ENCODE measurements around the gene DAB2IP.
"Not testable (repeated sequence)": the region's sequence is repeated elsewhere in the genome, so short reads cannot be mapped to it uniquely, and the experiment has no call there.

DAB2IP gene

GRCh38 chr9:121731919-121732318, 80.5 kb downstream of the DAB2IP start:
- peak; percentile 31 for DNase-seq

DNA sequence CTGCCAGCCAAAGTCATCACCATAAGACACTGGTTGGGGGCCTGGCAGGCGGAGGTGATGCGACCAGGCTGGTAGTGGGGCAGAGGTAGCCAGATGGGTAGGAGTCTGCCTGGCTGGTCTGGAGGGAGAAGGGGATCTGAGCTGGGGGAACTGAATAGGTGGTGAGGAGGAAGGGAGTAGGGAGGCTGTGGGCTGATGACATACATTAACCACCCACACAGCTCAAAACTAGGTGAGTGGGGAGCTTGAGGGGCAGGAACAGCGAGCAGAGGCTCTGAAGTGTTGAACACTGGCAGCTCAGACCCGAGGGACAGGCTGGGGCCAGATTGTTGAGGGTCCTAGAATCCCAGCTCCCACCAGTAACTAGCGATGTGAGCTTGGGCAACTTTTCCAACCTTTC, 81.0 kb downstream of the DAB2IP start:
- DNase-seq, result no peak

DNA sequence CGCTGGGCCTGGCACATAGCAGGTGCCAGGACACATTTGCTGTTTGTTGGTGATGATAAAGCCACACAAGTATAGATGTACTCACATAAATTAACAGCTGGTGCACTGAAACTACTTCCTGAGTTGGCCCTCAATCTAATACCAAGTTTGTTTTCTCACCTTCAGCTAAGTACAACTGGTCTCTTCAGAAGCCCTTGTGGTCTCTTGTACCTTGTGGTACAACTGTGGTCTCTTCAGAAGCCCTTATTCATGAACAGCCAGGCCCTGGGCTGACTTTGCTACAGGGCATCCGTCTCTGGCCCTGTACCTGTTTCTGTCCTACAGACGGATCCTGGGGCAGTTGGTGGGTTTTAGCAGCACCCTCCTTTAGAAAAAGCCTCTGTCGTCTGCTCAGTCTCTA, 81.5 kb downstream of the DAB2IP start:
- DNase-seq, result no peak

DNA sequence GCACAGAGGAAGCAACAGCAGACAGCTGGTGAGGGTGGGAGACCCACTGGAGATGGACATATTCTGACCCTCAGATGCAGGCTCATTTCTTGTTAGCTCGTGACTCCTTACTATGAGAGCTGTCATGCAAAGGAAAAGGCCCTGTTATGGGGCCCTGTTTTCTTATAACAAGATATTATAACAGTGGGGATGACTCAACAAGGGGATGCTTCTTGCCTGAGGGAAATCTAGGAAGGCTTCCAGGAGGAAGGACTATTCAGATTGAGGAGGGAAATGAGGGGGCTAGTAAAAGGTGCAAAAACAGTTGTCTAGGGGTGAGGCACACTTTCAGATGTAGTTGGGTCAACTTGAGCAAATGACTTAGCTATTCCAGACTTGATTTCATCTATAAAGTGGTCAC, 83.0 kb downstream of the DAB2IP start:
- DNase-seq, result no peak

DNA sequence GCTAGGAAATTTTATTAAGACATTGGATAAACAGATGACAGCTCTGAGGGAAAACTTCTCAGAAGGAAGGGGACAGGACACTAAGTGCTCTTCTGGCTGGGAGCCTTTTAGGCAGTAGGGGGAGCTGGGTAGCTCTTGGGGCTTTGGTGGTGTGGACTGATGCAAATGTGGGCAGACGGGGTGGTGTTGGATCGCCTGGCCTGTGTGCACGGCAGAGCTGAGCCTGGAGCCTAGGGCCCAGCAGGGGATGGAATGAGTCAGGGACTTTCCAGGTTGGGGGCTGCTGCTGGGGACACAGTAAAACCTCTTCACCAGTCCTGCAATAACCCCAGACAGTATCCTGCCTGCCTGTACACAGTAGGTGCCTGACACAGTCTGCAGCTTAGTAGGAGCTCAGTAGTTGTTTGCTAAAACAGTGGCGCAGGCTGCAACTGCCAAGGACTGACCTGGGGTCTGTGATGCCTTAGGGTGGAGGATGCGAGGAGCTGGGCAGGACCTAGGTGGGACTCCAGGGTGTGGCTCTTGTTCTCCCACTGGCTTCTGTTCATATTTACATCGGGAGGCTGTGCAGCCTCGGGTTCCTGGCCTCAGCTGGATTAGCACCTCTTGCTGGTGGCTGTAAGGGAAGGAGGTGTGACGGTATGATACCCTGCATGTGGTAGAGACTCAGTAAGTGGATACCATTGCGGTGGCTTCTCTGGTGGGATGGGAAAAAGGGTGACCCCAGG, 83.8 kb downstream of the DAB2IP start:
- DNase-seq, result peak; percentile 77

DNA sequence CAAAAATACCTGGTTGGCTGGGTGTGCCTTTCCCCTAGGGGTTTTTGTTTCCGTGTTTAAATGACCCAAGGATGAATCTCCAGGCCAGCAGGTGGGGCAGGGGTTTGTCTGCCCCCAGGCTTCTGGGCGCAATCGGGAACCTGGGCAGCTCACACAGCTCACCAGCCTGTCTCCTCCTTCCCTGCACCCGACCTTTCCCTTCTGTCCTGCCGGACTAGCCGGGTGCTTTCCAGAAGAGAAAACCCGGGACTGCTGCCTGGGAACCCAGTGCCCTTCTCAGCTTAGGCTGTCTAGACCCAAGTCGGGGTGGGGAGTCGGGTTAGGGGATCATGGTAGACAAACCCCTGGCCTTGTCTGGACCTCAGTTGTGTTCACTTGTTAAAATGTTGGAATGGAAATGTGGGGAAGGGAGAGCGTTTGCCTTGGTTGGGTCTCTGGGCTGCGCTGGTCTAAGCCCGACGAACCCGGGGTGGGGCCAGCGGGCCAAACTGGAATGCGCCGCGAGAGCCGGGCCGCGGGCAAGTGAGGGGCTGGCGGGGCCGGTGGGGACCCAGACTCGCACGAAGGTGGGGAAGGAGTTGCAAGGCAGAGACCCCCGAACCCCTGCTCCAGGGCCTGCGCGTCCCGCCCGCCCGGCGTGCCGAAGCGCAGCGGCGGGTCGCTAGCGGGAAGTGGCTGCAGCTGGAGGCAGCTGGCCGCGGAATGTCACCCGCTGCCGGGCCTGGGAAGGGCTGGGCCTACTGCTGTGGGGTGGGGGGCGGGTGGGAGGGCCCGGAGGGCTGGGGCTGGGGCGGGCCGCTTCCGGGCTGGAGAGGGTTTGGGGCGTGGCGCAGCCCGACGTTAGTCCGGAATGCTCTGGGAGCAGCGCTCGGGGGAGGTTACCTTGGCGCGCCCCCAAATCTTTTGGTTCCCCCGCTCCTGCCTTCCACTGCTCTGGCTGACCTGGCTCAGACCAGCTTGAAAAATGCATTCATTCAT, 84.6 kb downstream of the DAB2IP start:
- peak; percentile 52 for DNase-seq

DNA sequence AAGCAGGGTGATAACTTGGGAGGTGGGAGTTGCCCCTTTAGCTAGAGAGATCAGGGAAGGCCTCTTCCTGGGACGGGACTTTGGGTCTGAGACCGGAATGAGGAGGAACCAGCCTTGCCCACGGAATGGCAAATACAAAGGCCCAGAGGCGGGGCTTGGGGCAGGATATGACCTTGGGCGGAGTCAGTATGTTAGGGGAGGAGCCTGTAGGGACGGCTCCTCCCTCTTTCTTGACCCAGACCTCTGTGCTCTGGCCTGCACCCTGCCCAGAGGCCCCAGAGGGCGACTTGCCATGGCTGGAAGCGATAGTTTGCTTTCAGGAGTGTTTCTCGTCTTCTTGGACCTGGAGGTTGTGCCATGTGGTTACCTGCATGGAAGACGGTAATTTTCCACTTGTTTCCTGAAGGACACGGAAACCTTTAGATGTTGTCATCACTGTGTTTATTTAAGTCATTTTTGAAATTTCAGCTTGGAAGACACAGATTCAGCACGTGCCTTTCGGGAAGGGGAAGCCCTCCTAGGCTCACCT, 85.6 kb downstream of the DAB2IP start:
- no peak for DNase-seq

- no peak for DNase-seq
Observed at GRCh38 chr9:121737481-121737931, 86.1 kb downstream of the DAB2IP start.

GRCh38 chr9:121738411-121738810, 87.0 kb downstream of the DAB2IP start:
- no peak for DNase-seq

DNA sequence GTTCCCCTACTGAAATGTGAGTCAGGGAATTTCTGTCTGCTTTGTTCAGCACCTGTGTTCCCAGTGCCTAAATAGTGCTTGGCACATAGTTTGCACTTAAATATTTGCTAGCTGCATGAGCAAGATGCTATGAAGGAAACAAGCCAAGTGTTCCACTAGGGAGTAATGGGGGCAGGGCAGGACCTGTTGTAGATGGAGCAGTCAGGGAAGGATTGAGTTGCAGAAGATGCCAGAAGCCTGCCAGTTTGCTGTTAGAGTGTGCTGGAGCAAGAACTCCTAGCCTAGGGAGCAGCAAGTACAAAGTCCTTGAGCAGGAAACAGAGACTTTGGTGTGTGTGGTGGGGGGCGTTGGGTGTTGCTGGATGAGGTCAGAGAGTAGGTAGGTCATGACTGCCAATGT, 87.5 kb downstream of the DAB2IP start:
- DNase-seq, result no peak

DNA sequence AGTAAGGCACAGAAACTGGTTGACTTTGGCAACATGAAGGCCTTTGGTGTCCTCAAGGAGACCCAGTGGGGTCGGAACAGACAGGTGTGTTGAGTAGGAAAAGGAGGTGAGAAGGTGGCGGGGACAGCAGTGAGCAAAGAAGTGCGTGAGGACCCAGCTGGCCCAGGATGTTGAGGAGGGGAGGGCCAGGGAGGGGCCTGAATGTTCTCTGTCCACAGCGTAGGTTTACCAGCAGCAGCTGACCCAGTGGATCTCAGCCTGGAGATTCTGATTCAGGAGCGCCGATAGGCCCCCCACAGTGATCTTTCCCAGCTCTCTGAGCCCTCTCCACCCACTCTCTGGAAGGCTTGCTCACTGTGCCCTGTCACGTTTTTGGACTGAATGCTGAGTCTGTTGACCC, 88.5 kb downstream of the DAB2IP start:
- DNase-seq, result no peak

DNA sequence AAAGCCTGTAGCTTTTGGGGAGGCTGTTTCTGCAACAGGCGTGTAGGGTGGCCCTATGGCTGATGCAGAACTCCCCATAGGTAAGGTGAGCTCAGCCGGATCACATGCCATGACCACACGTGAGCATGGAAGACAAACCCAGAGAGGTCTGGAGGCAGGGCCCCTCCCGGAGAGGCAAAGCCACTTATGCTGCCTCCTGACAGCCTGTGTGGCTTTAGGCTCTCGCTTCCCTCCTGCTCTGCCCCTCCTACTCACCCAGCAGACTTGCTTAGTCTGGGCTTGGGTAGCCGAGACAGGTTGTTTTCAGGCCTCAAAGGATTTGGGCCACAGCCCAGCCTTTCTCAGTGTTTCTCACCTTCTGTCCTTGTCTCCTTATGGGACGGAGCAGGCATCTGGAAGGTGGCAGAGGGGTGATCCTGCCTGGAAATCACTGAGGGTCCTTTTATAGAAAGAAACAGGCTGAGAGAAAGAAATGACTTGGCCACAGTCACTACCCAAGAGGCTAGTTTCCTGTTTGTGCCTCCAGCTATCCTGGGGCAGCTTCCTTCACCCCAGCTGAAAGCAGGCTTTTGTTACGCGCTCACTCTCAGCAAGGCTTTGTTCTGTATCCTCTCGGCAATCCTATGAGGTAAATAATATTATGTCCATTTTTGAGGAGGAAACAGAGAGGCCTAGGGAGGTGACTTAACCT, 89.9 kb downstream of the DAB2IP start:
- DNase-seq, result peak; percentile 20

GRCh38 chr9:121741919-121742283, 90.5 kb downstream of the DAB2IP start:
- not testable (repeated sequence) for DNase-seq

DNA sequence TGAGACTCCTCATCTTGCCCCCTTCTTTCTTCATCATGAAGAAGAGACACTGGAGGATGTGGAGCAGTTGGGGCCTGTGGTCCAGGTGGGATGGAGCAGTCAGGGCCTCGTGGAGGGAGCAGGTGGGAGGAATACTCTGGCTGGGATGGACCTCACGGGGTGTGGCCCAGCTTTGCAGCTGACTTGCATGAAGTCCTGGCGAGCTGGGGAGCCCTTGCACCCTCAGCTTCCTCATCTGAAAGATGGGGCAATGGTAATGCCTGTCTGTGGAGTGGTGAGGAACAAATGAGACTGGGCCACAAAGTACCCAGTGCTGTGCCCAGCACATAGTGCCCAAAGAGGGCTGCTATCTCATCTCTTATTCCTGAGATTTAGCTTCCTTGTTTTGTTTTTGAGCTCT, 91.5 kb downstream of the DAB2IP start:
- DNase-seq, result no peak

DNA sequence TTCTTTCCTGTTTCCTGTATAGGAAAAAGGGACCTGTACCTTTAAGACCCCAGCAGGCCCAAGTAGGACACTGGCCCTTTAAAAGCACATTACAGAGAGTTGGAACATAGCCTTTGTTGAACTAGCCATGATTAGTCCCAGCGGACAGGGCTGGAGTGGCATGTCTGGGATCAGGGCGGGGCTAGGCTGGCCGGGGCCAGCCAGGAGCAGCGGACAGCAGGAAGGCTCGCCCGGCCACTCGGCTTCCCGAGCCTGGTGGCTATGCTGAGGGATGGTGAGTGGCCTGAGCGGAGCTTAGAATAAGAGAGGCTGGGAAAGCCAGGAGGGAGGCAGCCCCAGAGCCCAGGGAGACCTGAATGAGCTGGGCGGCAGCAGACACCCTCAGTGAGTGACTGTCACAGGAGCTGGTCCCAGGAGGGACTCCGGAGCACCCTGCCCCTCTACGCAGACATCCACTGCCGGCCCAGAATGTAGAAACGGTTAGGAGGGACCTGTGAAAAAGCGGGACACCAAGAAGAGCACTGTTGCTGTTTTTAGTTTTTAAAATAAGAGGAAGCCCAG, 92.1 kb downstream of the DAB2IP start:
- peak; percentile 86 for DNase-seq

DNA sequence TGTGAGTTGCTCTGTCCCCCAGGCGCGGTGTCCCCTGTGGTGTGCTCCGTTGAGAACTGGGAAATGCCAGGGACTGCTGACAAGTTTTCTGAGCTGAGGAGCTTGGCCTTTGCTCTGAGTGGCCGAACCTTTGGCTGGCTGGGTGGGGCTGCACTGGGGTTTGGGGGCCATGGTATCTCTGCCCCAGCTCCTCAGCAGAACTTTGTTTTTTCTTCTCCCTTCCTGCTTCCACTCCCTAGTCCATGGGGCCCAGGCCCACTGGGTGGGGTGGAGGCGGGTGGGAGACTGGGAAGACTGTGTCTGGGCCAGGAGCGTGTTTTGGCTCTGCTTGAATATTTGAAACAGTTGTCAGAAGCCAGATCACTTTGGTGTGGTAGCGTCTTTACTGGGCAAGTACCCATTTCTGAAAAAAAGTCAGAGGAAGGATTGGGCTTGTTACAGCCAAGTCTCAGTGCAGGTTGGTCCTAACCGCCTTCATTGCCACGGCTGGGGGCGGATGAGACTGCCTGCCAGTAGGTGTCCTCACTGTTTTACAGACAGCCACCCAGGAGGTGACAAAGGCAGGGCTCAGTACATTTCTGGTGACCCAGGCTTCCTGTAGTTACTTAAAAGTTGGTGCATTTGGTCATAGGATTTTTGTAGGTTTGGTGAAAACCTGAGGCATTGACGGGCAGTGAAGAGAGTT, 92.7 kb downstream of the DAB2IP start:
- DNase-seq, result peak; percentile 65

GRCh38 chr9:121744687-121745395, 93.4 kb downstream of the DAB2IP start:
- DNase-seq, result no peak

GRCh38 chr9:121745396-121745695, 93.9 kb downstream of the DAB2IP start:
- DNase-seq, result no peak

DNA sequence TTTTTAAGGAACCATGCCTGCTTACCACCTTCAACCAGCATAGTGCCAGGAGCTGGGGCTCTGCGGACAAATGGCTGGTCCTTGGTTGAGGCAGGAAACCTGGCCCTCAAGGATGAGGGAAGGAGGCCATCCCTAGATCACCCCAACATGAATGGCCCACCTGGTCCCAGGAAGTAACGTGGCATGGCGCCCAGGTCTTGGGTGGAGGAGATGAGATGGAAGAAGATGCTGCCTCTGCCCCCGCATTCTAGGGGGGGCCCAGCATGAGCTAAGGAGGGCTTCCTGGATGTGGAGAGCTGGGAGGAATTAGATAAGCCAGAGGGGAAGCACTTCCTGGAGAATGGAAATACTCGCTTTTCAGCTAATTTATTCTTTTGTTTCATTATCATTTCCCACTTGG, 95.0 kb downstream of the DAB2IP start:
- no peak for DNase-seq

GRCh38 chr9:121746866-121747265, 95.4 kb downstream of the DAB2IP start:
- DNase-seq, result no peak

DNA sequence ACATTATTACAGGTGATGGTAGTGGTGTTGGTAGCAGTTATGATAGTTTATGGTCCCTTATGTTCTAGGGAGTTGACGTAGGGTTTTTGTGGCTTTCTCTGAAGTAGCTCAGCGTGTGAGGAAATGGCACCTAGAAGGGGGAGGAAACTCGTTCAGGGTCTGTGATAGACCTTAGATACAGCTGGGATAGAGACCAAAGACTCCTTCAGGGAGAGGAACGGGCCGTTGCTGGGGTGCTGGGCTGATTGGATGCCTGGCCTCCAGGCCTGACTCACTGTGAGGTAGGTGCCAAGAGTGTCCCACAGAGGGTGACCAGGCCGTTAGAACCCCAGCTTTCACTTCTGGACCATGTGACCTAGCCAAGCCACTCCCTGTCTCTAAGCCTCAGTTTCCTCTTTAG, 96.6 kb downstream of the DAB2IP start:
- DNase-seq, result no peak

All from NCI-H69 (cell line).